Neural cell (in vitro differentiated cells): ENCODE measurements around the gene RUVBL1. TPM values are rescaled to one million over a fixed set of nuclear protein-coding genes. Genes with fewer than 3 reads are reported as not detected.

Source experiments
- H2AFZ ChIP-seq: fragments of 200-600, 300-800 bp; sonication (generic), shearing (Covaris generic); 2 replicates; pipeline ENCODE4 v1.6.0; 2014; ENCODE audit warnings: low read depth, mild to moderate bottlenecking, antibody characterized with exemption, low read length, moderate library complexity
- H3F3A ChIP-seq: fragments of 200-600 bp; shearing (Covaris generic); 2 replicates; pipeline ENCODE4 v1.6.1; 2016; ENCODE audit warnings: mild to moderate bottlenecking, moderate library complexity, mixed read lengths, antibody characterized with exemption, low read length; ENCODE audit not compliant: insufficient read depth, poor library complexity, severe bottlenecking
- H3K27ac ChIP-seq: fragments of 200-600, 300-800 bp; sonication (generic), shearing (Covaris generic); 2 replicates; pipeline ENCODE4 v1.5.1; 2014; ENCODE audit warnings: mild to moderate bottlenecking, low read length, moderate library complexity
- H3K27me3 ChIP-seq: fragments of 300-800, 200-600 bp; sonication (generic), shearing (Covaris generic); 2 replicates; pipeline ENCODE4 v1.6.0; 2014; ENCODE audit warnings: mild to moderate bottlenecking, low read depth, low read length, moderate library complexity; ENCODE audit not compliant: insufficient read depth
- H3K36me3 ChIP-seq: fragments of 300-800, 200-600 bp; sonication (generic), shearing (Covaris generic); 2 replicates; pipeline ENCODE4 v1.5.1; 2014; ENCODE audit warnings: mild to moderate bottlenecking, antibody characterized with exemption, low read length, moderate library complexity; ENCODE audit not compliant: insufficient read depth
- H3K4me2 ChIP-seq: fragments of 300-800, 200-600 bp; sonication (generic), shearing (Covaris generic); 2 replicates; pipeline ENCODE4 v1.6.0; 2014; ENCODE audit warnings: mild to moderate bottlenecking, low read length
- H3K4me3 ChIP-seq: fragments of 300-800, 200-600 bp; sonication (generic), shearing (Covaris generic); 2 replicates; pipeline ENCODE4 v1.5.1; 2014; ENCODE audit warnings: mild to moderate bottlenecking, low read length, moderate library complexity
- H3K79me2 ChIP-seq: fragments of 200-600 bp; shearing (Covaris generic); replicated peaks from 2 replicates; pipeline ENCODE4 v1.6.0; 2014; ENCODE audit warnings: mild to moderate bottlenecking, low read length, moderate library complexity; ENCODE audit not compliant: insufficient read depth
- H3K9ac ChIP-seq: fragments of 300-800, 200-600 bp; sonication (generic), shearing (Covaris generic); 2 replicates; pipeline ENCODE4 v1.6.1; 2016; ENCODE audit warnings: mild to moderate bottlenecking, low read length, mixed read lengths
- H3K9me2 ChIP-seq: fragments of 200-600 bp; shearing (Covaris generic); 2 replicates; pipeline ENCODE4 v1.6.1; 2016; ENCODE audit warnings: mild to moderate bottlenecking, low read length, mixed read lengths; ENCODE audit not compliant: insufficient read depth
- H3K9me3 ChIP-seq: fragments of 200-600, 300-800 bp; sonication (generic), shearing (Covaris generic); 2 replicates; pipeline ENCODE4 v1.6.1; 2016; ENCODE audit warnings: mild to moderate bottlenecking, mixed run types, low read length, moderate library complexity, mixed read lengths
- H4K20me1 ChIP-seq: fragments of 200-600 bp; shearing (Covaris generic); 2 replicates; pipeline ENCODE4 v1.6.1; 2016; ENCODE audit warnings: mild to moderate bottlenecking, mixed run types; ENCODE audit not compliant: insufficient read depth
- CTCF ChIP-seq: fragments of 450-650 bp; IDR thresholded peaks from 2 replicates; pipeline ENCODE4 v1.5.1; 2014; ENCODE audit warnings: antibody characterized with exemption, mild to moderate bottlenecking, moderate library complexity; ENCODE audit not compliant: poor library complexity, severe bottlenecking
- EP300 ChIP-seq: fragments of 450-650 bp; conservative IDR thresholded peaks from 2 replicates; pipeline ENCODE4 v1.6.1; 2014; ENCODE audit warnings: antibody characterized with exemption, mild to moderate bottlenecking, moderate library complexity; ENCODE audit not compliant: poor library complexity, severe bottlenecking
- EZH2 ChIP-seq: fragments of 200-600, 300-800 bp; shearing (Covaris generic), sonication (generic); IDR thresholded peaks from 2 replicates; pipeline ENCODE4 v1.6.1; 2014; ENCODE audit warnings: antibody characterized with exemption, low read length, borderline replicate concordance, mild to moderate bottlenecking; ENCODE audit not compliant: insufficient read depth, poor library complexity, severe bottlenecking
- MXI1 ChIP-seq: fragments of 450-650 bp; conservative IDR thresholded peaks from 2 replicates; pipeline ENCODE4 v1.6.1; 2014; ENCODE audit warnings: antibody characterized with exemption, mild to moderate bottlenecking; ENCODE audit not compliant: poor library complexity, severe bottlenecking
- POLR2AphosphoS5 ChIP-seq: IDR thresholded peaks from 2 replicates; pipeline ENCODE4 v1.6.1; 2012
- RAD21 ChIP-seq: fragments of 450-650 bp; conservative IDR thresholded peaks from 2 replicates; pipeline ENCODE4 v1.6.1; 2014; ENCODE audit warnings: antibody characterized with exemption, mild to moderate bottlenecking, moderate library complexity
- REST ChIP-seq: IDR thresholded peaks from 2 replicates; pipeline ENCODE4 v1.6.1; 2012; ENCODE audit warnings: borderline replicate concordance
- SMC3 ChIP-seq: fragments of 450-650 bp; conservative IDR thresholded peaks from 2 replicates; pipeline ENCODE4 v1.6.1; 2014; ENCODE audit warnings: antibody characterized with exemption, mild to moderate bottlenecking, moderate library complexity; ENCODE audit not compliant: poor library complexity
- TAF1 ChIP-seq: IDR thresholded peaks from 2 replicates; pipeline ENCODE4 v1.6.1; 2012; ENCODE audit warnings: low read depth
- polyA plus RNA-seq: library from polyadenylated mRNA; depleted of rRNA; stranded (reverse); fragments of >200 nt; gene quantifications from 2 replicates; pipeline ENCODE4 v1.2.3, GENCODE V29; 2014

The RUVBL1 gene
- polyA plus RNA-seq, 1 donor from 2014 or later = 83.3 TPM

GRCh38 chr3:128113817-128114794, 9.5 kb downstream of the RUVBL1 start:
- no peak overlapping the region for H3K4me3 ChIP-seq
- H4K20me1 ChIP-seq = no peaks in the 10 kb centered on the region
- no peak overlapping the region for H3K27ac ChIP-seq
- H3K9me2 ChIP-seq = no peaks in the 10 kb centered on the region
- no peaks in the 10 kb centered on the region for H3F3A ChIP-seq
- H3K36me3 ChIP-seq = no peaks in the 10 kb centered on the region
- no peaks in the 10 kb centered on the region for H3K79me2 ChIP-seq
- H3K27me3 ChIP-seq = no peaks in the 10 kb centered on the region
- TF ChIP-seq EZH2 (no peak), MXI1 (no peak), RAD21 (no peak), EP300 (no peak), REST (no peak), CTCF (no peak), TAF1 (no peak), SMC3 (no peak), POLR2AphosphoS5 (no peak)
- H3K9ac ChIP-seq = no peak overlapping the region
- H3K9me3 ChIP-seq = no peaks in the 10 kb centered on the region
- no peak overlapping the region for H3K4me2 ChIP-seq
- no peak overlapping the region for H2AFZ ChIP-seq

DNA sequence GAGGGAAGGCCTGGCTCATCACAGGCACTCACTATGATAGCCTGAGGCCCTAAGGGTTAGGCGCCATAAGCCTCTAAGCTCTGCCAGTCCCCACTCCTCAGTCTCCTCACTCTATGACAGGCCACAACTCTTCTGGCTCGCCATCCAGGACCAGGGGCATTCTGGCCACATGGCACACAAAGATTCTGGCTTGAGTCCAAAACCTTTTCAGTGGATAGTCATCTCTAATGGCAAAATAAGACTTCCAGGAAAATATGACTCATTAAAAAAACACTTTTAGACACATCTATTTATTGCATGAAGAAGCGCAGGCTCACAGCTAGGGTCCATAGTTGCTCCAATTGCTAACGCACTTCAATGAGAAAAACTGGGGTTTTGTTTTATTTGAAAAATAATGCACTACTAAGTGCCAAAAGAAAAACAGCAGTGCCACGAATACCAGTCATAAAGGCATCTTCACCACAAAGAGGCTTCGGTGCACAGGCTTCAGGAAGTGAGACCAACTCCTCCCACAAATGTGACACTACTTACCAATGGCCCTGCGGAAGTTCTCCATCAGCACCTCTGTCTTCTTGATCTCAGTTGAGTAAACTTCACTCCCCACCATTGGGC, 11.1 kb downstream of the RUVBL1 start:
- Histone ChIP-seq H3K4me3 (no peak overlapping the region), H3K36me3 (no peaks in the 10 kb centered on the region), H3K4me2 (no peak overlapping the region), H3F3A (no peaks in the 10 kb centered on the region), H3K9me3 (no peaks in the 10 kb centered on the region), H3K9ac (no peak overlapping the region), H3K79me2 (no peaks in the 10 kb centered on the region), H2AFZ (no peak overlapping the region), H3K27me3 (no peaks in the 10 kb centered on the region), H3K27ac (no peak overlapping the region), H3K9me2 (no peaks in the 10 kb centered on the region), H4K20me1 (no peaks in the 10 kb centered on the region)
- TF ChIP-seq RAD21 = no peak
